Measurements from ENCODE around the gene NCK1.

NCK1 gene

DNA sequence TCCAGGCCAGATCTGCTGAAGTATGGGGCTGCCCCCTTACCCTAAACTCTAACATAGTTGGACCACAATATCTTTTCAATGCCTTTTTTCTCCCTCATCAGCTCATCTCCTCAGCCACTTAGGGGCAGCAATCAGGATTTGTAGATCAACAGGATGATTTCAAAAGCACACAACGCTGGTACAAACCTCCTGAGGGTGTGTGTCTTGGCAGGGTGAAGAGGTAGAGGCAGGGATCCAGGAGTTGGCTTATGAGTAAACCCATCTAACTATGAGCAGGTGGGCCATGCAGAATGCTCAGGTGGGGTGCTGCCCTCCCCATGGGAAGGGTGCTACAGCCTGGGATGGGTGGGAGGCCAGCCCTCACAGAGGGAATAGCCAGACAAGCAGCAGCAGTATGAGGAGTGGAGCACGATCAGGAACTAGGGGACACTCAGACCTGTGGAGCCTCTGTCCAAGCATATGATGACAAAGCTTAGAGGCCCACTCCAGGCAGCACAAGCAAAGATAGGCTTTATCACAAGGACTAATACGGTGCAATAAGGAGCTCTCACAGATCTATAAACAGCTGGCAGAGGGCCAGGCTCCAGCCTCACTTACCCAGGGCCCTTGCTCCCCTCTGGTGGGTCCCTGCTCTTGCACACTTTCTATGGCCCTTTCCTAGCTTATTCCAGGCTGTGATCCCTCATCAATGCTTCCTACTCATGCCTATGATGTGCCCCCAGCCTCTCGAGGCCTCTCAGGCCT is 127.9 kb downstream of the NCK1 start:
- no peak for DNase-seq

DNA sequence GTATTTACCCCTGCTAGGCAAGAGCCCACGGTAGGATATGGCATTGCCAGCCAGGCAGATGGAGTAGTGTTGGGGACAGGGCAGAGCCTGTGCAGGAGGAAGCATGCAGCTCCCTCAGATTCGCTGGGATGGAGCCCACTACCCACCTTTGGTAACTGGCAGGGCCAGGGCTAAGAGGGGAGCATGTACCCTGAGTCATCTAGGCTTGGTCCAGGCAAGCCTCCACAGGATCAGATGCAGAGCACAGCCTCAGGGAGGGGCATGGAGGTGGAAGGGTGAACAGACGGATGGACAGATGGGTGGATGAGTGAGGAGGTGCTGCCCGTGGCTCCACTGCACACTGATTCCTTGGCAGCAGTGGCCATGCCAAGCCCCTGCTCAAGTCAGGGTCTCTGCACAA is 128.8 kb downstream of the NCK1 start:
- DNase-seq = no peak

DNA sequence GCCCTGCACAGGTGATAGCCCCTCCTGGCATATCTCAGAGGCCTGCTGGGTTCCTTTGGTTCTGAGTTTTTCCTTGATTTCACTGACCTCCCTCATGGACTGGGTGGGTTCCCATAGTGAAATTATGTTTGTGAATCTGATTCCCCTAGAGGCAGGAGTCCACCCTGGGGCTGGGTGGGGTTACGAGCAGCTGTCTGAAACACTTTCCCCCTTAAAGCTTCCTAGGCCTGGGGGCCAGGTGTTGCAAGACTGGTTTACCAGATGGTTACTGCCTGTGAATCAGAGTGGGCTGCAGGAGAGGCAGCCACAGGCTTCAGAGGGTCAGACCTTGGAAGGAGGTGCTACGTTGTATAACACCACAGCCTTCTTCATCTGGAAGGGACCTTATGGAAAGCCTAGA is 130.1 kb downstream of the NCK1 start:
- DNase-seq = no peak

DNA sequence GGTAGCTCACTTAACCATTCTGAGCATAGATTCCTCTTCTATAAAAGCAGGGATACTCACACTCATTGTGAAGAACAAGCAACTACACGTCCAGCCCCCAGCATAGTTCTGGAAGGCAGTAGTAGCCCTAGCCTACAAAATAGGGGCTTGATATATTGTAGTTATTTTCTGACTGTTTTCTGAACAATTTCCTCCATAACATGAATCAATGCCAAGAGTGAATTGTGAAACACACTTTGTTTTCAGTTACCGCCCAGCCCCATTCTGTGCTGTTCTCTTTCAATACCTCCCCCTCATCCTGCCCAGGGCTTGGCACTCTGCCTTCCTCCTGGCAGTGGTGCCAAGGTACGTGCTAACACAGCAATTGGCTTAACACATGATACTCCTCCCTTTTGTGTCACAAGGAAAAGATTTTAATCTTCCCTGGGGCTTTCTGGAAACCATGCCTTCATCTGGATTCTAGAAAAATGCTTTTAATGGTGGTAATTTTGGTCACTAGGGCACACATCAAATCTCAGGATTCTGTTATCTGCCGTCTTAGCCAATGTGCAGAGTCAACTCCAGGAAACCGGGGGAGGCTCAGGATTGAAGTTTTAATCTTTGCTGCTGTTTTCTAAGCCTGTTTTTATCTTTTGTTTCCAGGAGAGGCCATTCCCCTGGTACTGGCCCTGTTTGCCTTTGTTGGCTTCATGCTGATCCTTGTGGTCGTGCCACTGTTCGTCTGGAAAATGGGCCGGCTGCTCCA is 132.9 kb downstream of the NCK1 start:
- DNase-seq = no peak

DNA sequence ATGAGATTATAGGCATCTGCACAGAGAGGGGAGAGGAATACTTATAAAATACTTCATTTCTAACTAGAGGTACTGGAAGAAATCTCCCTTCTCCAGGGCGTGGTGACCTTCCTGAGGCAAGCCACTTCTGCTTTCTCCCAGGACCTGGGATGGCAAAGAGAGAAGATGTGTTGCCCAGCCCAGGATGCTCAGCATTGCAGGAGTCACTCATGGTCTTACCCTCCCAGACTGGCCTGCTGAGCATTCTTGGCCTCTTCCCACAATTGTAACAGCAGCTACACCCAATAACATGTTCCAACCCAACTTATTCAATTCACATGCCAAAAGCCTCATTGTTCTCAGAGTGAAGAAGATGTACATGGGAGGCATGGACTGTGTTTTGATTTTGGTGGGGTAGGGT is 133.6 kb downstream of the NCK1 start:
- no peak for DNase-seq
